Erythroblast (primary cell): Measurements from ENCODE around the gene ZNF467.

Experiments
- GATA1 ChIP-seq: IDR thresholded peaks from 2 replicates; pipeline ENCODE4 v1.6.1; 2011; ENCODE audit warnings: low read depth, mild to moderate bottlenecking, control low read depth, low read length, moderate library complexity
- POLR2A ChIP-seq: IDR thresholded peaks from 2 replicates; pipeline ENCODE4 v1.6.1; 2011; ENCODE audit warnings: mild to moderate bottlenecking, low read length

GRCh38 chr7:149725426-149725821 lies 48.0 kb downstream of the ZNF467 start:
- TF ChIP-seq POLR2A (no peak), GATA1 (no peak)
